Measurements from ENCODE around the gene DNMT3B.

GRCh38 chr20:32837157-32837556 lies 75.0 kb downstream of the DNMT3B start:
- TF ChIP-seq EZH2 (IDR thresholded peaks at IDR 0.05; ENCODE audit: borderline replicate concordance, low read length) = no peak
- TF ChIP-seq CTCF (conservative IDR thresholded peaks at IDR 0.05 in 1 of 2, IDR thresholded peaks at IDR 0.05 in 1 of 2; ENCODE audit: extremely low read depth in 1 of 2, insufficient read depth in 1 of 2, low read depth in 1 of 2, low read length in 2 of 2) = no peak
